K562 (cell line): Measurements from ENCODE around the gene TSPAN18. TPM values are rescaled to one million over a fixed set of nuclear protein-coding genes. Genes with fewer than 3 reads are reported as not detected.
A peak's percentile ranks its signal among the peaks of the same experiment; 100 is the strongest.

Experiments
- ASH1L ChIP-seq: fragments of 450-650 bp; IDR thresholded peaks from 2 replicates; pipeline ENCODE4 v1.6.1; 2018; ENCODE audit warnings: borderline replicate concordance, mild to moderate bottlenecking, low read depth; ENCODE audit not compliant: partially characterized antibody
- BDP1 ChIP-seq: IDR thresholded peaks from 3 replicates; pipeline ENCODE4 v1.6.1; 2011; ENCODE audit not compliant: insufficient read length, insufficient read depth
- CBX3 ChIP-seq, 2 experiments: IDR thresholded peaks; 1 replicate in 1 of 2; 2 replicates in 1 of 2; pipeline ENCODE4 v1.6.1; 2012; ENCODE audit warnings: inconsistent platforms in 2 of 2, low read length in 2 of 2, borderline replicate concordance in 1 of 2, control low read depth in 1 of 2
- CGGBP1 ChIP-seq: fragments of 250-450 bp; sonication (Bioruptor Pico); IDR thresholded peaks from 2 replicates; pipeline ENCODE4 v1.9.0; 2021; ENCODE audit warnings: mild to moderate bottlenecking
- CHAMP1 ChIP-seq: fragments of 450-650 bp; IDR thresholded peaks from 2 replicates; pipeline ENCODE4 v1.6.1; 2016; ENCODE audit warnings: mild to moderate bottlenecking
- GTF3C2 ChIP-seq: IDR thresholded peaks from 3 replicates; pipeline ENCODE4 v1.6.1; 2011; ENCODE audit warnings: borderline replicate concordance, mild to moderate bottlenecking, moderate library complexity; ENCODE audit not compliant: insufficient read length; ENCODE audit errors: extremely low read depth
- HDAC6 ChIP-seq: IDR thresholded peaks from 2 replicates; pipeline ENCODE4 v1.6.1; 2012; ENCODE audit warnings: low read depth, mild to moderate bottlenecking, control low read depth, inconsistent platforms, low read length, moderate library complexity
- IRF2 ChIP-seq: sonication (generic); formaldehyde crosslinking; IDR thresholded peaks from 2 replicates; pipeline ENCODE4 v1.8.1; 2022; ENCODE audit warnings: mild to moderate bottlenecking, missing genetic modification reagents
- PML ChIP-seq: IDR thresholded peaks from 2 replicates; pipeline ENCODE4 v1.6.1; 2012; ENCODE audit warnings: low read length, inconsistent platforms
- TCF3 ChIP-seq: sonication (generic); formaldehyde crosslinking; IDR thresholded peaks from 2 replicates; pipeline ENCODE4 v1.4.0; 2020; ENCODE audit warnings: mild to moderate bottlenecking, missing genetic modification reagents
- TEAD4 ChIP-seq, 2 experiments: sonication (generic) in 1 of 2; formaldehyde crosslinking in 1 of 2; IDR thresholded peaks; 2 replicates each; pipeline versions ENCODE4 v1.6.1 to v1.8.0; 2012 to 2022; ENCODE audit warnings: borderline replicate concordance in 1 of 2, inconsistent platforms in 1 of 2, low read length in 1 of 2, mild to moderate bottlenecking in 1 of 2, missing genetic modification reagents in 1 of 2
- ZKSCAN1 ChIP-seq: fragments of 150-350 bp; IDR thresholded peaks from 2 replicates; pipeline ENCODE4 v1.6.1; 2016; ENCODE audit warnings: low read depth, low read length
- ZKSCAN3 ChIP-seq: fragments of 250-450 bp; sonication (Bioruptor Pico); IDR thresholded peaks from 2 replicates; pipeline ENCODE4 v1.4.0; 2020
- ZNF23 ChIP-seq: fragments of 250-450 bp; sonication (Bioruptor Pico); IDR thresholded peaks from 2 replicates; pipeline ENCODE4 v1.4.0; 2020; ENCODE audit warnings: mild to moderate bottlenecking
- ZNF274 ChIP-seq: IDR thresholded peaks from 2 replicates; pipeline ENCODE4 v1.6.1; 2011; ENCODE audit warnings: low read depth, mild to moderate bottlenecking, low read length, moderate library complexity, borderline replicate concordance
- polyA plus RNA-seq, 8 experiments: library from polyadenylated mRNA; depleted of rRNA in 4 of 8; stranded (reverse) in 5 of 8; unstranded in 3 of 8; fragments of >200 nt; fragmentation: Nextera tagmentation in 2 of 8; fragmentation: Illumina TruSeq in 1 of 8; extraction: Ambion mirVana in 2 of 8; extraction: Trizol in 1 of 8; gene quantifications; 2 replicates each; pipeline versions ENCODE4 v1.2.1 to v1.2.3, GENCODE V29; 2011 to 2014; ENCODE audit warnings: inconsistent platforms in 1 of 8, missing spikeins in 1 of 8
- total RNA-seq, 7 experiments: library from RNA; depleted of rRNA in 6 of 7; stranded (reverse); fragments of >200 nt in 6 of 7; fragmentation: Illumina TruSeq in 2 of 7; extraction: Trizol in 2 of 7; gene quantifications; 2 replicates each; pipeline versions ENCODE4 v1.2.1 to v1.2.3, GENCODE V29; 2011 to 2021; ENCODE audit warnings: low replicate concordance in 1 of 7

The TSPAN18 gene
- total and polyA plus RNA-seq, 9 of the 15 experiments (the other 6 are each of a cell fraction or from before 2014, with no cell fraction given) = 0.17 to 0.35 (median 0.22) TPM; not detected in 4

- TF ChIP-seq CHAMP1 (no peak), ZNF23 (no peak), CGGBP1 (CRISPR knock-in tag) (no peak), ASH1L (no peak), ZKSCAN1 (no peak), TCF3 (CRISPR knock-in tag) (peak; percentile 31; the same call in 1 of the 2 replicates), PML (no peak), ZKSCAN3 (CRISPR knock-in tag) (peak; percentile 80), HDAC6 (no peak), IRF2 (CRISPR knock-in tag) (no peak), BDP1 (no peak), GTF3C2 (no peak), ZNF274 (no peak), TEAD4 (IDR thresholded peaks at IDR 0.05; ENCODE audit: low read length) (peak; percentile 21; the same call in 1 of the 2 replicates), TEAD4 (CRISPR knock-in tag; IDR thresholded peaks at IDR 0.05; ENCODE audit: borderline replicate concordance) (no peak), CBX3 (IDR thresholded peaks at IDR 0.05; ENCODE audit: borderline replicate concordance in 1 of 2, low read length in 2 of 2) (no peak)
- TF ChIP-seq, all 486 proteins: peak for 9
Measured at GRCh38 chr11:44731685-44732430, 5.1 kb downstream of the TSPAN18 start (continued).
